ENCODE results near the gene MAGEA12.
"Not testable (repeated sequence)": the region's sequence is repeated elsewhere in the genome, so short reads cannot be mapped to it uniquely, and the experiment has no call there.

- TF ChIP-seq, protein P1, sequence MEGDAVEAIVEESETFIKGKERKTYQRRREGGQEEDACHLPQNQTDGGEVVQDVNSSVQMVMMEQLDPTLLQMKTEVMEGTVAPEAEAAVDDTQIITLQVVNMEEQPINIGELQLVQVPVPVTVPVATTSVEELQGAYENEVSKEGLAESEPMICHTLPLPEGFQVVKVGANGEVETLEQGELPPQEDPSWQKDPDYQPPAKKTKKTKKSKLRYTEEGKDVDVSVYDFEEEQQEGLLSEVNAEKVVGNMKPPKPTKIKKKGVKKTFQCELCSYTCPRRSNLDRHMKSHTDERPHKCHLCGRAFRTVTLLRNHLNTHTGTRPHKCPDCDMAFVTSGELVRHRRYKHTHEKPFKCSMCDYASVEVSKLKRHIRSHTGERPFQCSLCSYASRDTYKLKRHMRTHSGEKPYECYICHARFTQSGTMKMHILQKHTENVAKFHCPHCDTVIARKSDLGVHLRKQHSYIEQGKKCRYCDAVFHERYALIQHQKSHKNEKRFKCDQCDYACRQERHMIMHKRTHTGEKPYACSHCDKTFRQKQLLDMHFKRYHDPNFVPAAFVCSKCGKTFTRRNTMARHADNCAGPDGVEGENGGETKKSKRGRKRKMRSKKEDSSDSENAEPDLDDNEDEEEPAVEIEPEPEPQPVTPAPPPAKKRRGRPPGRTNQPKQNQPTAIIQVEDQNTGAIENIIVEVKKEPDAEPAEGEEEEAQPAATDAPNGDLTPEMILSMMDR (IDR thresholded peaks at IDR 0.05): not testable (repeated sequence)
- TF ChIP-seq POLR2A (IDR thresholded peaks at IDR 0.05); POLR2AphosphoS5 (IDR thresholded peaks at IDR 0.05; ENCODE audit: insufficient read depth in 1 of 2, low read depth in 1 of 2): not testable (repeated sequence)
Observed at GRCh38 chrX:152713815-152714787, 19.5 kb upstream of the MAGEA12 start, which contains the start of gene MAGEA2B.

Measured in vagina (tissue), 2 donors.